GM19395 (cell line): ENCODE results near the gene FSD1L.

ENCODE experiments used
- ATAC-seq: cut with Tn5 transposase; IDR thresholded peaks from one replicate; pipeline ENCODE4 v1.9.1; 2021; ENCODE audit warnings: mild to moderate bottlenecking, moderate library complexity; ENCODE audit not compliant: unreplicated experiment

The FSD1L gene

DNA sequence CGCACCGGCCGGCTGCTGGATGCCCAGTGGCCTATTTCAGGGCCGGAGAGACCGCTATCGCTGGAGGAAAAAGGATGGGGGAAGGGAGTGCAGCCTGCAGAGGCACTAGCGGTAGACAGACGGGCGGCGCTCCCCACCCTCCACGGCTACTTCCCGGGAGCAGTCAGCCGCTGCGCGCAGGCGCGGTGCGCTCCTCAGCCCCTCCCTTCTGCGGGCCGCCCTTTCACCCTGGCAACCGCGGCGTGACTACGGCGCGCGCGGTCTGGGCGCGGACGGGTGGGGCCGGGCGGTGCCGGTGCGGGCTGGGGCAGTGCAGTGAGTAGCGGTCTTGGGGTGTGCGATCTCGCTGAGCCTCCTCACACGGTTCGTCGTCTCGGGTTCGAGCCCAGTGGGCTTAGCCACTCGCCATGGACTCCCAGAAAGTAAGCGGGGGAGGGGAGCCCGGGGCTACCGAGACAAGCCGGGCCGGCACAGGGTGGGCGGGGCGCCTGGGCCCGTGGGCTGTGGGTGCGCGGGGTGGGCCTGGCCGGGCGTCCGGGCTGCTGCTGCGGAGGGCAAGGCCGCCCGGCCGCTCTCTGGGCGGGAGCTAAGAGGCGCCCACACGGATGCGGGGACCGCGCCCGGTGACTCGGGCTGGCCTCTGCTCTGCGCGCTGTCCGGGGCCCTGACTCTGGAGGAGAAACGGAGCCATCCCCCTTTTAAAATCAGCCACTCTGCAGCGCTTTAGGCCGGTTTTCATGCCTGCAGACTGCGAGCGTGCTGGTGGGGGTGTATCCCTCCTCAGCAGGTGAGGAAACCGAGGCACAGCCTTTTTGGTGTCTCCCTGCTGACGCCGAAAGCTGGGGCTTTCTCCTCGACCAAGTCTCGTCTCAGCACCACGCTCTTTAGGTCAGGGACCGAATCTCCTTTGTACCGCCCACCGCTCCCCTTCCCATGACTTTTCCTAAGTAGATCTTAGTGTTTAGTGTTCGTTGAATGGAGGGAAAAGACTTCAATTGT is at the start of gene FSD1L:
FSD1L (plus strand) TSS at position 221 of the 999 bp plus-strand sequence; CDS start at position 408, 187 bp downstream.
- ATAC-seq = peak; percentile 93

DNA sequence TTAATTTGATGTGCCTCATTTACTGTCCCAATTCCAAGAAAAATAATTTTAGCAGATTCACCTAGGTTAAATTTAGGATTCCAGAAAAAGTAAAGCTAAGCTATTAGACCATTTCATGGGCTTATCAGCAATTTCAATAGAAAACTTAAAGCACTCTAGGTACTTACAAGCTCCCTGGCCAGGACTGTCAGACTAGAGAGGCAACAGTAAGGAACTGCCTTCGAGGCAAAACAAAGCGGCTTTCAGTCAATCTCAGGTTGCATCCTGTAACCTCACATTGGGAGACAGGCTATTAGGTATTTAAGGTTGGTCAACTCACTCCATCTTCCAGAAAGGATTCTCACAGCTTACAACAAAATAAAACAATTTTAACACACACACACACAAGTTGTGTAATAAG is 48.7 kb upstream of the FSD1L start:
- no peak for ATAC-seq

DNA sequence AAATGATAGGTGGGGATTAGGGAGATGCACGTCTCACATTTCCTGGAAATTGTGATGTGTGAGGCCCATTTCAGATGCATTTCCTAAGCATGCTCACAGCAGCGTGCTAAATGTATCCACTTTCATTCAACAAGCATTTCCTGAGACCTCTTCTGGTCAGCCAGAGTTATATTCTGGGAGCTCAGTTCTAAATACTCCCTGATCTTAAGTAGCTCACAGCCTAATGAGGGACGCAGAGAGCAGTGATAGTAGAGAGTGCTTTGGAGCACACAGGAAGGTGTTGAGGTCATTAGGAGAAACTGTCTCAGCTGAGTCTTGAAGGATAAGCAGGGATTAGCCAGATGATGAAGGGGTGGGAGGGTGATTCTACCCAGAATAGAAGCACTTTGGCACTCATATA is 46.2 kb upstream of the FSD1L start:
- ATAC-seq = no peak

DNA sequence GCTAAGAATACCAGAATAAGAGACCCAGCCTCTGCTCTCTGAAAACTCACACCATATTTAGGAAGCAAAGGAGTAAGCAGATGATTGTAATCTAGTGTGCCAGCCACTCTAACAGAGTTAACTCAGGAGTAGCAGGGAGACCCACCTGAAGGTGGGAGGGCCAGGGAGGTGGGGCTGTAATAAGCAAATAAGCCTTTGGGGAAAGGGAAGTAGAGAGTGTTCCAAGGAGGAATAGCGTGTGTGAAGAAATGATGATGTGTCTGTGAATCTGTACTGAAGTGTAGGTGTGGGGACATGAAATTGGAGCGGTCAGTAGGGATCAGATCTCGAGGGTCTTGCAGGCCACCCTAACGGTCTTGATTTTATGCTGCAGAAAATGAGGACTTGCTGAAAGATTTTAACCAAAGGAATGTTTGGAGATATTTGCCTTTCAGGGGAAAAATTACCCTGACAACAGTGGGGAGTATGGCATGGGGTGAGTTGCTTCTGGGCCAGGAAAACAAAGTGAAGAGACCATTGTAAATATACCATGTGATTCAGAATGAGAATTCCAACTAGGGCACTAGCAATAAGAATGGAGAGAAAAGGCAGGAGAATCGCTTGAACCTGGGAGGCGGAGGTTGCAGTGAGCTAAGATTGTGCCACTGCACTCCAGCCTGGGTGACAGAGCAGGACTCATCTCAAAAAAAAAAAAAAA is 44.1 kb upstream of the FSD1L start:
- no peak for ATAC-seq

DNA sequence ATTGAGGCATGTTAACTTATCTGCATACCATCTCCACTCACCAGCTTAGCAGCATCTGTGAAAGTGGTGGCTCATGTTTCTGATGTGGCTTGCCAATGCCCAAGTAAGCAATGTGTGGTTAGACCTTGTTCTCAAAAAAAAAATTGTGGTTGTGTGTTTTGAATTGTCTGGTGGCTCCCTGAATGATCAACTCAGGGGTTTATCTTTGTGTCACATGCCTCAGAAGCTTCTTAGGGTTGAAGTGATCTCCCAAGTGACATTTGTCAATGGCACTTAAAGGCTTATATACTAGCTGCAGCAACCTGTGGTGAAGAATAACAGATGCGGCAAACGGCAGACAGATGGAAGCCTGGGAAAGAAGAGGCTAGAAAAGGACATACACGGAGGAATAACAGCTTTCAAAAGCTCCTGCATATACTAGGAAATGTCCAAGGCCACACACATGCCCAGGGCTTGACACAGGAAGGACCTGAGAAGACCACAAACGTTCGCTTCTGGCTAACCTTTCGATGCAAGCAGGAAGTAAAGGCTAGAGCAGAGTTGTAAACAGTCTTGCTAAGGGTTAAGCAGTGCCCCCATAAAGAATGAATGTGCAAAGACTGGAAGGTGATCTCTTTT is 42.2 kb upstream of the FSD1L start:
- ATAC-seq = peak; percentile 94

DNA sequence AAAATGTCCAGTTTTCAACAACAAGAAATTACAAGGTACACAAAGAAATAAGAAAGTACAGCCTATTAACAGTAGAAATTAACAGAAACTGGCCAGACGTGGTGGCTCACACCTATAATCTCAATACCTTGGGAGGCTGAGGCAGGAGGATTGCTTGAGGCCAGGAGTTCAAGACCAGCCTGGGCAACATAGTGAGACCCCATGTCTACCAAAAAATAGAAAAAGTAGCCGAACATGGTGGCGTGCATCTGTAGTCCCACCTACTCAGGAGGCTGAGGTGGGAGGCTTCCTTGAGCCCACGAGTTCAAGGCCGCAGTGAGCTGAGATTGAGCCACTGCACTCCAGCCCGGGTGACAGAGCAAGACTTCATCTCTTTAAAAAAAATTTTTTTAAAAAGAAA is 41.5 kb upstream of the FSD1L start:
- no peak for ATAC-seq

DNA sequence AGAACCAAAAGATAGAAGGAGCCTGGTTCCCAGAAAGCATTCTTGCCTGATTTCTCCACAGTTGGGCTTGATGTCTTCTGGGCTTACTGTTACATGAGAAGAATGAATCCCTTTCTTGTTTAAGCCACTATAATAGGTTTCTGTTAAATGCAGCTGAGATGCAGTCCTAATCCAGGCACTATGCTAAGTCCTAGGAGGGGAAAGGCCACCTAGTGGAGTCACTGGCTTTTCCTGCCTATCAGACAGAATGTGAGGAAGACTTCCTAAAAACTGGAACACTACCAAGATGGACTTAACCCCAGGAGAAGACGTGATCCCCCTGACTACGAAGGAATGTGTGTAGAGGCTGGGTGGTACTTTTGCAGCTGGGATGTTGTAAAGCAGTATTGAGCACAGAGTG is 34.3 kb upstream of the FSD1L start:
- no peak for ATAC-seq

DNA sequence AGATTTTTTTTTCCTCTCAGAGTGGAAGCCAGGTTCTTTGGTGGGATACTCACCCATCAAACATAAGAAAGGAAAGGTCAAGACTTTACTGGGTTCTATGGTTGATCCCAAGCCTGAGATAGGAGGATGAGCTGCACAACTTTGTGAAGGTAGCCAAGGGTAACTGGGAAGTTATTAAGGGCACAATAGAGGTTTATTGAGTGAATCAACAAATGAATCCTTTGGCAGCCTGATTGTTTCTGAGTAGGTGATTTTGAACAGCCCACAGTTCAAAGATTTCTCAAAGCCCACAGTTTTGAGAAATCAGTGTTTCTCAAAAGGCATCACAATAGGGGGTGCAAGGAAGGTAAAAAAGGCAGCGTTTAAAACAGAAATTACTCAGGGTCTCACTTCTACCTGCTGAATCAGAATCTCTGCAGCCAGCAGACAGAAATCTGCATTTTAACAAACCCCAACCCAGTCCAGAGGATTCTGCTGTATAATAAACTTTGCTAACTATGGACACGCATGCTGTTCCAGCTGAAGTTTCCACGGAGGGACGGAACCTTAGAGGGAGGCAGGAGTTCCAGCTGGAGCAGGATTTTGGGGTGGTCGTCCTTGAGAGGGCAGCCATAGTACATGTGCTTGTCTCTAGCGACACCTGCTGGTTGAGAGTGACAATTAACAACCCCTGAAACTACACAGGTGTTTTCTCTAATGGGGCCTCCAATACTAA is 32.7 kb upstream of the FSD1L start:
- ATAC-seq = peak; percentile 68

DNA sequence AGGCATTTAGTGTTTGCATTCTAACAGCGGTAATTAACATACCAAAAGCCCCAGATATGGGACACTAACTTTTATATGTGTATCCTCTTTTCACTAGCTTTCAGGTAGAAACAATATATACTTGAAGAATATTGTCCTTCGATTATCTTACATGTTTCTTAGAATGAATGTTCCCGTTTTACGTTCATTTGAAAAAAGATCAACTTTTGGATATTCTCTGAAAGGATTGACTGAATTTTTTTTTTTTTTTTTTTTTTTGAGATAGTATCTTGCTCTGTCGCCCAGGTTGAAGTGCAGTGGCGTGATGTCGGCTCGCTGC is 32.2 kb upstream of the FSD1L start:
- ATAC-seq = no peak

DNA sequence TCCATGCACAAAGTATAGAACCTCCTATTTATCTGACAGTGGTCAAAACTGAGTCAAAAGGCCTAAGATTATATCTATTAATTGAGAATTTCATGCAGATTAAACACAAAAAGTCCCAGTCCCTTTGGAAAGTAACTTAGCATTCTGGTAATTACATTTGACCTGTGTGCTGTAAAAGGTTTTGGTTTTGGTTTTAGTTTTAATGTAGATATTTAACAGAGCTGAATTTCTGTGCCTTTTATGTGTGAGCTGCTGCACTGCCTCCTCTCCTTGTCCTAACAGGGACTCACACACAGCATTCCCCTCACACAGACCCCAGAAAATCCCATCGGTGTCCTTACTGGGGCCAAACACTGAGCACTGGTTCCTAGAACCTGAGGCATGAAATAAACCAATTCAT is 31.0 kb upstream of the FSD1L start:
- ATAC-seq = peak; percentile 84

DNA sequence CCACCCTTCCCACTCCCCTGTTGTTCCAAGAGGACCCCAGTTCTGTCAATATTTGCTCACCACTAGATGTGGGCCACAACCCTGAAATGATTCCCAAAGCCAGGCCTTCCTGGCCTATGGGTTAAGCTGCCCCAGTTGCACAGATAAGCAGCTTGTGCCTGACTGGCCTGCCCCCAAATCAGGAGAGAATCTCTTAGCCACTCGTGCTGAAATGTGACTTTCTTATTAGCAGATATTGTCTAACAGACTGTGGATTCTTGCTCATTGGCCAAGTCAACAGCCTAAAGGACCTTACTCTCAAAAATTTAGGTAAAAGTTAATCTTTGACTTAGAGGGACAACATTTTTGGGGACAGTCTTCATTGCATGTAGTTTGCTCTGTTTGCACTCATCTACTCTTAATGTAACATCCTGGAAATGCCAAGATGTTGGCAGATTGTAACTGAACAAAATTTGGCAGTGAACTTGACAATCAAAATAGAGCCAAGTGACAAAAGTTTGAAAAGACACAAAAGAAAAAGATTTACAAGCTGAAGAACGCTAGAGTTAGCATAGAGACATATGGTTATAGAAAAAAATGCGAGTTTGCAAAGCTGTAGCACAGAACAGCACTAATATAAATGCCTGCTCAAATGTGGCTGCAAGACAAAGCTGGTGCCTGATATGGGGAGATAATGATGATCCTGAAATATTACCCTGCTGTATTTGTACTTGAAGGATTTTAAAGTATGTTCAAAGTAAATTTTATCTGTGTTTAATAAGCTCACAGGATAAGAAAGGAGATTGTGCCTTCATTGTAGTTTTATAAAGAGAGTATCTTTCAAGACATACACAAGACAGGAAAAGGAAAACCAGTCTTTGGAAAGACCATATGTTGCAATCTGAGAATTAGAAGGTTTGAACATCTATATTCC is 29.0 kb upstream of the FSD1L start:
- no peak for ATAC-seq

DNA sequence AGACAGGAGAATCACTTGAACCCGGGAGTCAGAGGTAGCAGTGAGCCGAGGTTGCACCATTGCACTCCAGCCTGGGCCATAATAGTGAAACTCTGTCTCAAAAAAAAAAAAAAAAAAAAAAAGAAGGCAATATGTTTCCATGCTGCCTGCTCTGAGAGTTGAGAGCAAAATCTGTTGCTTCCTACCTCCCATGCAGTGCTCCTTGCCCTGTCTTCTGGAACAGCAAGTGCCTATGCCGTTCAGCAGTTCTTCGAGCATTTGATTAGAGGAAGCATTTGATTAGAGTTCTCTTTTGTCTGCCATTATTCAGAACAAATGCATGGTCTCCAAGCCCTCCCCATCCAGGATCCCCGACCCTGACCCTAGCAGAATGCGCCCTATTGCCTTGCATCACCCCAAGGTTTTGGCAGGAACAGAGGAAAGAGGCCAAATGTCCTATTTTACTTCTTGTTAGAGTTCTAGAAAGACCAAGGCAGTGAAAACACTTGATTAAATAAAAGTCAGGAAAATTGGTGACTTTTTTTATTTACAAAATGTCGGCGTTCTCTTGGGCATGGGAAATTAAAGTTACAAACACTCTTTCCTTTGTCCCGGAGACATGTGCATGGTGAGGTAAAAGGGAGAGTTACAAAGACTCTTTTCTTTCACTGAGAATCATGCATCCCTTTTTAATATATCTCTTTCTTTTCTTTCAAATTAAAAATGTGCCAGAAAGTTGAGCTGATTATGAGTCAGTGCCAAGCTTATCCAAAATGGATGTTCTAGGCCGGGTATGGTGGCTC is 27.8 kb upstream of the FSD1L start:
- ATAC-seq = no peak

DNA sequence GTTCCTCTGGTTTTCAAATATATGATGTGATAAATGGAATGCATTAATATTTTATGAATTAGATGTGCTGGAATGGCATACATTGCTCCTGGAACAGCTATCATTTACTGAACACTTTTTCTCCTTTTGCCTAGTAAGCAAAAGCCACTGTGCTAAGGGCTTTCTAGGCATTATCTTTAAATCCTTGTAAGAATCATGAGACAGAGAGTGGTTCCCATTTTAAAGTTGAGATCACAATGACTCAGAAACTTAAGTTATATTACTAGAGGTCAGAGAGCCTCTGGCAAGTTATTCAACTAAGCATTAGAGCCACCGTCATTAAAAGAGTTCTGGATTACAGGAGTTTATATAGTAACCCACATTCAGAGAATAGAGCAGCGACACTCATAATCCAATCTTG is 26.7 kb upstream of the FSD1L start:
- no peak for ATAC-seq

DNA sequence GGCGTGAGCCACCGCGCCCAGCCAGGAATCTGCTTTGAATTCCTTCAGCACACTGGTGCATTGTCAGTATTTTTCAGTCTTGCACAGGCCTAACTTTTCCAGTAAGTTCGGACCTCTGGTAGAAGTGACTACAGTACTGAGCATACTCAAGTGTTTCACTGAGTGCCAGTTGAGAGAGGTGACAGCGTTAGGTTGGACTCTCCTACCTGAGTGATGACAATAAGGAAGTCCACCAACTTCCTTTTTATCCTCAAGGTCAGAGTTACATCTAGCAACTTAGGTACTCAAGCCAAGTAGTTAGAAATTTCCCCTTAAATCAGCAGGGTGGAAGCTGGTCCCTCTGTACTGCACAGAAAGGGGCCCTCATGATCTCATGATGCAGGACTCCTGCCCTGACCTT is 26.0 kb upstream of the FSD1L start:
- no peak for ATAC-seq

DNA sequence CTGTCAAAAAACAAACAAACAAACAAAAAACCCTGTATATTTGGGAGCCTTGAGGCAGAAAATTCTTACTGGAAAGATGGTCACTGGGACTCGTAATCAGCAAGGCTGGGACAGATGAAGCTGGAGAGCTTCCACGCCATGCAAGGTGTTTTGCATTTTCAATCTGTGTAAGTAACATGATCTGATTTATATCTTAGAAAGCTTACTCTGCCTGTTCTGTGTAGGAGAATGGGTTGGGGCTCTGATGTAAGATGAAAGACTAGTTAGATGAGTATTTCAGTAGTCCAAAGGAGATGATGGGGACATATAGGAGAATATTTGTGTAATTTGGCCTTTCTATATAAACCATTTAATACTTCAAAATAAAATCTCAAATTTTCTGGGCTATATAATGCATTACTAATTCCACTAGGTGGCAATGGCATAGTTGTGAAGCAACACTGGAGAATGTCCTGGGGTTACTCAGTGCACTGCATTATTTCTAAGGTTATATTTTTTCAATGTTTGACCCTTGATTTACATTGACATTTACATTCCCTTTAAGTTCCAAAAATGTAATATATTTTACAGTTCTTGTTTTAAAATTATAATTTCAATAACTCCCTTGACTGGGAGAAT is 21.9 kb upstream of the FSD1L start:
- ATAC-seq = peak; percentile 72

DNA sequence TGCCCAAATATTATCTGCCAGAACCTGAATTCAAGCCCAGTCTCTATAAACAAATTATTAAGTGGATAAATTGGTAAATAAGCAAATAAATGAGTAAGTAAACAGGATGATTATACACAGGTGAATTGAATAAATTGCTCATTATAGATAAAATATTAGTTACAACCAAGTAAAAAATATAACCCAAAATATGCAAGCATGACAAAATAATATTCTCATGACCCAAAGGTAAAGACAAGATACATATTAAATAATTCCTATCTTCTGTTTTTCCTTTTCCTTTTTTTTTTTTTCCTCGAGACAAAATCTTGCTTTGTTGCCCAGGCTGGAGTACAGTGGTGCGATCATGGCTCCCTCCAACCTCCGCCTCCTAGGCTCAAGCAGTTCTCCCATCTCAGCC is 21.2 kb upstream of the FSD1L start:
- ATAC-seq = no peak

DNA sequence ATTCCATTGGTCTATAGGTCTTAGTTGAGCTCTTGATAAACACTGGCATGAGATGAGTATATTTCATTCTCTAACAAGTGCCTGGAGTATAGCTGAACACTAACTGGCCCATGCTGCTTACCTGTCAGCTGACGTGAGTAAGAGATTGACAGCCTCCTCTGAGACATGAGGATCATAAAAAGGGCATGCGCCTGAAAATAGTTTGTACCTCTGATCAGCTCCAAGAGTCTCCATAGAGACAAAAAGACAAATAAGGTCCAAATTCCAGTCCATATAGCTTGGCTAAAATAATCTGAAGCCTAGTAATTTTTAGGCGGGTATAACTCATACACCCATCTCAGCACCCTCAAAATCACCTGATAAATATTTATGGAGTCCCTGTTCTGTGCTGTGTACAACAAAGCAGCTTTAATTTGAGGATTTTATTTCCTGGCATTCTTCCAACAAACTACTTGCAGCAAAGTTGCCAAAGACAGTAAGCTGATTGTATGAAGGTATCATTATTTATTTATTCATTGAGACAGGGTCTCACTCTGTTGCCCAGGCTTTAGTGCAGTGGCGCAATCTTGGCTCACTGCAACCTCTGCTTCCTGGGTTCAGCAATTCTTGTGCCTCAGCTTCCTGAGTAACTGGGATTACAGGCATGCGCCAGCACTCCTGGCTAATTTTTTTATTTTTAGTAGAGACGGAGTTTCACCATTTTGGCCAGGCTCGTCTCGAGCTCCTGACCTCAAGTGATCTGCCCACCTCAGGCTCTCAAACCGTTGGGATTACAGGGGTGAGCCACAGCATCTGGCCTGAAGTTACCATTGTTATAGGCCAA is 16.2 kb upstream of the FSD1L start:
- no peak for ATAC-seq

DNA sequence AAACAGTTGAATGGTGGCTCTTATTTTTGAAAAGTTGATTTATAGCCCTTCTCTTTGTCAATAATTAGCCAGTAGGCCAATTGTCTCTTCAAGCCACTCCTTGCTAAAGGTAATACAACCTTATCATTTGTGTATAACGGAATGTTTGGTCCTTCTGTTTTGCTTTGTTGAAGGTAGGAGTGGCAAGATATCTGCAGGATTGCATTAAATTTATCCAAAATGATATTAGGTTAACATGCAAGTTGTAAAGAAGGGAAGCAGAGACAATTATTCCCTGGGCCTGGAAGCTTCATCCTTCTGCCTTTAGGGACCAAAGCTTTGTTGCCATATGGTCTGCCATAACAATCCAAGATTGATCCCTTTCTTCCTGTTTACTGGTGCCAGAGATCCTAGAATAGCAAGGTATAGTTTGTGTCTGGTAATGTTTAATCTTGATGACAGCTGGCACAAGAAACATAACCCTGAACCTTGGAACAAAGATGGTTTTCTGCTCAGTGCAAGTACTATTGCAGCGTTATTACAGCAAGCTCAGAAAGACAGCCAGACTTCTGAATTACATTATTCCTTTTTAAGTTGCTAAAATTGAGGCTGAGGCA is 15.5 kb upstream of the FSD1L start:
- ATAC-seq = no peak
